HG02763 (cell line): ENCODE data around the gene TSC1.
A peak's percentile ranks its signal among the peaks of the same experiment; 100 is the strongest.
"Not testable (repeated sequence)": the region's sequence is repeated elsewhere in the genome, so short reads cannot be mapped to it uniquely, and the experiment has no call there.

Experiments used
- ATAC-seq: cut with Tn5 transposase; IDR thresholded peaks from one replicate; pipeline ENCODE4 v1.9.1; 2021; ENCODE audit warnings: mild to moderate bottlenecking, moderate library complexity; ENCODE audit not compliant: unreplicated experiment

The TSC1 gene

GRCh38 chr9:132944294-132945185 lies at the start of gene TSC1:
TSC1 (minus strand) TSS chr9:132944616; CDS start chr9:132928872, 15,744 bp downstream.
- peak; percentile 70 for ATAC-seq

DNA sequence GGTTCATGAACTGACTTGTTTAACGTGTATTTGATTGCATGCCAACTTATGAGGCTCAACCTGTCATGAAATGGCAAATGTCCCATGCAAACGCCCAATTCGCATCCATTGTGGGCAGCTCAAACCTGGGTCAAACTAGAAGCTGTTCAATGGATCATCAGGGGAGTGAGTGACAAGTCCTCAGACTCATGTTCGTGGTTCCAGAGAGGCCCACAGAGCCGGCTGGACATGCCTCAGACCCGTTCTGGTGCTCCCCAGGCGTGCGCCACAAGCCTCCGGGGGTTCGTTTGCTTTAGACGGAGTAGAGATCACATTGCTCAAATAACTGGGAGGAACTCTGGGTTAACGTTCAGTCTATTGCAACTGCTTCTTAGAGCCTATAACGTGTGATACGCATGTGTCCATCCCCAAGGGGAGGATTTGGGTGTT lies 49.1 kb upstream of the TSC1 start:
- no peak for ATAC-seq

- ATAC-seq, result no peak
Measured at GRCh38 chr9:132991351-132992300, 47.2 kb upstream of the TSC1 start.

- ATAC-seq, result no peak
Measured at GRCh38 chr9:132990781-132991180, 46.4 kb upstream of the TSC1 start.

GRCh38 chr9:132989998-132990557 lies 45.7 kb upstream of the TSC1 start:
- not testable (repeated sequence) for ATAC-seq

DNA sequence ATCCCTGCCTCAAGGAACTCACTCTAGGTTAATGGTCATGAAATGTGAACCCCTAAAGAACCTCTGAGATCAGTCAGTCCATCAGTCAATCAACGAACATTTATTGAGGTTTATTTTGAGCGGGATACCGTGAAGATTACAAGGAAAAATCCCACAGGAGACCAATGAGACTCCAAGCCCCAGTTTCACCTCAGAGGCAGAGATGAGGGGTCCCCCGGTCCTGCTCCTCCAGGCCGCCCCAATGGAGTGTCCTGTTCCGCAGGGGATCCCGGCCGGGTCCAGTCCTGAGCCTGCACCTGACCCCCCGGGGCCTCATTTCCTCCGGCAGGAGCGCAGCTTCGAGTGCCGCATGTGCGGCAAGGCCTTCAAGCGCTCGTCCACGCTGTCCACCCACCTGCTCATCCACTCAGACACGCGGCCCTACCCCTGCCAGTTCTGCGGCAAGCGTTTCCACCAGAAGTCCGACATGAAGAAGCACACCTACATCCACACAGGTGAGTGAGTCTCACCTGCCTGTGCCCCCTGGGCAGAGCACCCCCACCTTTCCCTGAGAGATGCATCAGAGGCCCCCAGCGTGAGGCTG lies 45.1 kb upstream of the TSC1 start:
- ATAC-seq, result no peak

- ATAC-seq, result no peak
Measured at GRCh38 chr9:132989014-132989310, 44.5 kb upstream of the TSC1 start.

- ATAC-seq, result no peak
Measured at GRCh38 chr9:132988244-132989013, 44.0 kb upstream of the TSC1 start.

DNA sequence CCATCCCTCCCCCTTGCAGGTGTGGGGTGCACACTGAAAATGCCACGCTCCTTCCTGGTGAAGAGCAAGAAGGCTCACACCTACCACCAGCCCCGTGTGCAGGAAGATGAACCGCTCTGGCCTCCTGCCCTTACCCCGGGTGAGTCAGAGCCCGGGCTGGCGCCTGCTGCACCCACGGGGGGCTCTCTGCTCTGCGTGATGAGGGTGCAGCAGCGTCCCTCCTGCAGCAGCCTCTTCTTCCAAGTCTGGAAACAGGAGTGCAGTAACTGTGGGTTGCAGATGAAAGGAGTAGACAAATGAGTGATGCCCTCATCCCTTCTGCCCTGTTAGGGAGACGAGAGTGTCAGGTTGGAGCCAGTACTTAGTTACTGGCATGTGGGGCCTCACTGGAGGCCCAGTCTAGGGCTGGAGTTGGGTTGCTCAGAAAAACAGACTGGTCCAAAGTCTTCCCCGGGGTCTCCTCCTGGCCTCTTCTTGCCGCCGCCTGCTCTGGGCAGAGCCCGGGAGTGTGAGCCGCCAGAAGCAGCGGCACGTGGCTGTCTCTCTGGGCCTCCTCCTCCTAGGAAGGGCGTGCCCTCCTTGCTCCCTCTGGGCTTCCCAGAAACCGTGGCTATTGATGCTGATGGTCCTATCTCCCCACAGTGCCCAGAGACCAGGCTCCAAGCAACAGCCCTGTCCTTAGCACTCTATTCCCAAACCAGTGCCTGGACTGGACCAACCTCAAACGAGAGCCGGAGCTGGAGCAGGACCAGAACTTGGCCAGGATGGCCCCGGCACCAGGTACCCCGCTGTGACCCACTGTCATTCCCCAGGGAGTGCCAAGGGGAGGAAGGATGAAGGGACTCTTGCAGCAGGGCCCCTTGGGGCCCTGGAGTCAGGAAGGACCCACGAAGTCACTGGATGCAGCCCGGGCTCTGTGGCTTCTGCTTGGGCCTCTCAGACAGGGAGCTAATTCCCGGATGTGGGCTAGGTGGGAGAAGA lies 42.5 kb upstream of the TSC1 start:
- ATAC-seq, result no peak

GRCh38 chr9:132986114-132986513 lies 41.7 kb upstream of the TSC1 start:
- ATAC-seq, result no peak

DNA sequence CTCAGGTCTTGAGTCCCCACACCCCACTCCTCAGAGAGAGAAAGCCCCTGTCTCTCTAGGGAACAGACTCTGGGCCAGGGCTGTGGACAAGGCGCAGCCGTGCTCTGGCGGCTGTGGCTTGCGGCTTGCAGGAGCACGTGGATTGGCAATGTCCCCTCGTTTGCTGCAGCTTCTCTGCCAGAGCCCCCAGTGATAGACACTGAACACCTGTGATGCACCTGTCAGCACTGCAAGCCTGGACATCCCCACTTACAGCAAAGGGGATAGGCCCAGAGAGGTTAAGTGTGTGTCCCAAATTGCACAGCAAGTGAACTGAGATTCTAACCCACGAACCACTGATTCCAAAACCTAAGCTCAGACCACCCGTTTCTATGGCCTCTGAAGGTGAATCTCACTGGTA lies 41.1 kb upstream of the TSC1 start:
- ATAC-seq, result no peak

DNA sequence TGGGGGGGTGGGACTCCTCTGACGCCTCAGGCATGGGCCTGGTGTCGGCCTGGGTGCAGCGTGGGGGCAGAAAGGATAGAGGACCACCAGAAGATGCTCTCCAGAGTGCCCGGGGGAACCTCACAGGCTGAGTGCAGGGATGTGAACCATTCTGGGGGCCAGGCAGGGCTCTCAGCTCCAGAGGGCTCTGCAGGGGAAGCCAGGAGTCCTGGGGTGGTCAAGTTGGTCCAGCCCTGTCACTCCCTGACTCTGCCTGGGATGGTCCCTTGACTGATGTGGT lies 40.6 kb upstream of the TSC1 start:
- ATAC-seq, result no peak

DNA sequence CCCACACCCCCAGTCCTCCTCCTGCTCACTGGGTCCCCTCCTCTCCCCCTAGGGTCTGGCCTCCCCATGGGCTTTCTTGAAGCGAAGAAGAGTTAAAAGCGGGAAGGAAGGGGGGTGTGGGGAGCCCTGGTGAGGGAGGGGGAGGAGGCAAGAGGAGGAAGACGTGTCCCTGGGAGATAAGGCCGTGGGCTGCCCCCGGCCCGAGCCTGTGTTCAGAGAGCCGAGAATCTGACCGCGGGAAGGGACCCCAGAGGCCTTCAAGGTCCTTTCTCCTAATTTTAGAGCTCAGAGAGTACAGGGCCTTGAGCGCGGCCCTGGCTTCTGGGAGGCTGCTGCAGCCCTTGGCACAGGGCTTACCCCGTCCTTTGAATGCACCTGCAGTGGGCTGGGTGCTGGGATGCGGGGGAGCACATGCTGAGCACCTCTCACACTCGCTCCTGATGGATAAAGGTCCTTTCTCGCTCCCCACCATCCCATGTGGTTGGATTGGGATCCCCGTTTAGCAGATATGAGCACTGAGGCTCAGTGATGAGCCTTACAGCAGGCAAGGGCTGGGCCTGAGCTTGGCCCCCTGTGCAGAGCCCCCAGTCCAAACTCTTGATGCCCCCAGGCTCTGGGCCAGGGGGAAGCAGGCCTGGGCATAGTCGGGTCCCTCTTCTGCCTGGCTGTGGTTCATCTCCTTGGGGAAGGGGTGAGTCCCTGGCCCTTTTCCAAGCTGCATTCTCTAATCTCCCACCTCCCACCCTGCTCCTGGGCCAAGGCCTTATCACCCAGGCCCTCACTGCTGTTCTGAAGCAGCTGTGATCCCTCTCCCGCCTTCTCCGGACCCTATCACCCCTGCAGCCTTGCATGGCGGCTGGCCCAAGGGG lies 40.0 kb upstream of the TSC1 start:
- no peak for ATAC-seq

GRCh38 chr9:132983491-132984201 lies 39.2 kb upstream of the TSC1 start:
- no peak for ATAC-seq

GRCh38 chr9:132982458-132982857 lies 38.0 kb upstream of the TSC1 start:
- ATAC-seq, result no peak

DNA sequence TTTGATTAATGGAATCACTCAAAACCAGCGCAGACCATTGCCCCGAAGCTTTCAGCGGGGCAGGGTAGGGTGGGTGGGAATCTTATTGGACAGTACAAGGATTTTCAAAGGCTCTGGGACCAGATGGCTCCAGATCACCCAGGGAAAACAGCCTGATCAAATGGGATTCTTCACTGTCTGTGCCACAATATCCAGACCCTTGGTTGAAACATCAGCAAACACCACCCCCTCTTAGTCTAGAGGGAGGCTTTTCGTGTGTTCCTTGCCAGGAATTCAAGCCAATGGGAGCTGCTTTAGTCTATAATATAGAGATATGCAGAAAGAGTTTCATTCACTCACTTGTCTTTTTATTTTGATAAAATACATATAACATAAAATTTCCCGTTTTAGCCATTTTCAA lies 35.7 kb upstream of the TSC1 start:
- no peak for ATAC-seq

DNA sequence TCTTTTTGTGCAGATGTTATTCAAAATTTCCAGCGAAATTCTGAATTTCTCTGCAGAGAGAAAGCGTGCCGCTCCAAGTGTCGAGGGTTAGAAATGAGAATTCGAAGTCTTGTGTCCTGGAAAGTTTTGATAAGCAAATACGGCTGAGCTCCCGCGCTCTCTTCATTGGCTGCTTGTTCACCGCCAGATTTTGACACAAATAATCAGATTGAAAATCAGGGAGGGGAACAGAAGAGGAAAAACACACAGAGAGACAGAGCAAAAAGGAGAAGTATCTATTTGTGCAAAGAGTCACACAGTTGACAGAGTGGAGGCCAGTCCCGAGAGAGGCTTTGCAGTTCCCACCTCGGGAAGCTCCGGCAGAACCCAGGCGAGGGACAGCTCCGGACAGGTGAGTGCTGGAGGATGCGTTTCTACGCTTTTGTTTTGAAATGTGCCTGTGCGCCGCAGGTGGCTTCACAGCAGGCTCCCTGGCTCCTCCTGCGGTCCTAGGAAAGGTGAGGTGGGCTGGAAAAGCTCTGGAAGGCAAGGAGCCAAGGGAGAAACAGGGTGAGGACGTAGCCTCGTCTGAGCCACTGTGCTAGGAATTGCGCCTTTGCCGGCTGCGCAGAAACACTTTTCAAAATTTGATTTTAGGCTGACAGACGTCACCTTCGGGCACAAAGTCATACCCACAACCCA lies 34.2 kb upstream of the TSC1 start, which contains the start of gene GFI1B:
Gene GFI1B, plus strand, starts transcription at position 244 of the 681 bp plus-strand sequence. CDS start 7,985 bp downstream, outside the sequence.
- no peak for ATAC-seq
